CD14-positive monocyte (primary cell): Measurements from ENCODE around the gene MAST2. TPM values are rescaled to one million over a fixed set of nuclear protein-coding genes. Genes with fewer than 3 reads are reported as not detected.

Experiments
- DNase-seq, 3 donors: peaks; one replicate each; pipeline ENCODE4 v3.0.0-alpha.2; 2011 to 2022
- H2AFZ ChIP-seq: 2 replicates; pipeline ENCODE4 v1.6.0; 2012; ENCODE audit warnings: mild to moderate bottlenecking, low read depth, low read length, inconsistent platforms; ENCODE audit not compliant: insufficient read depth, poor library complexity, severe bottlenecking
- H3K27ac ChIP-seq, 2 donors: 1 replicate in 1 of 2; 2 replicates in 1 of 2; pipeline ENCODE4 v1.5.1; 2012 to 2013; ENCODE audit warnings: low read length in 2 of 2, control low read depth in 1 of 2, inconsistent platforms in 1 of 2, low read depth in 1 of 2, mild to moderate bottlenecking in 1 of 2
- H3K27me3 ChIP-seq, 2 donors: one replicate each; pipeline versions ENCODE4 v1.6.0 to v1.6.1; 2011 to 2013; ENCODE audit warnings: low read length in 2 of 2; ENCODE audit not compliant: control insufficient read depth in 2 of 2, insufficient read depth in 2 of 2
- H3K36me3 ChIP-seq, 2 donors: replicated peaks in 1 of 2; 1 replicate in 1 of 2; 2 replicates in 1 of 2; pipeline versions ENCODE4 v1.5.1 to v1.6.1; 2012 to 2013; ENCODE audit warnings: low read length in 2 of 2, control low read depth in 1 of 2, inconsistent platforms in 1 of 2, mild to moderate bottlenecking in 1 of 2; ENCODE audit not compliant: insufficient read depth in 2 of 2, control insufficient read depth in 1 of 2
- H3K4me1 ChIP-seq, 2 donors: 1 replicate in 1 of 2; 2 replicates in 1 of 2; pipeline versions ENCODE4 v1.5.1 to v1.6.1; 2012 to 2013; ENCODE audit warnings: low read length in 2 of 2, control low read depth in 1 of 2, inconsistent platforms in 1 of 2, mild to moderate bottlenecking in 1 of 2, moderate library complexity in 1 of 2; ENCODE audit not compliant: insufficient read depth in 2 of 2, control insufficient read depth in 1 of 2
- H3K4me2 ChIP-seq: replicated peaks from 2 replicates; pipeline ENCODE3; 2012; ENCODE audit warnings: low read length, moderate library complexity, mild to moderate bottlenecking; ENCODE audit not compliant: poor library complexity, severe bottlenecking; ENCODE audit errors: extremely low read depth
- H3K4me3 ChIP-seq, 3 experiments: fragments of 200-600 bp in 1 of 3; sonication (generic) in 1 of 3; replicated peaks in 1 of 3; 1 replicate in 2 of 3; 2 replicates in 1 of 3; pipeline ENCODE4 v1.5.1; 2011 to 2013; ENCODE audit warnings: low read length in 3 of 3, mild to moderate bottlenecking in 3 of 3, control low read depth in 2 of 3, low read depth in 2 of 3, inconsistent platforms in 1 of 3, moderate library complexity in 1 of 3
- H3K79me2 ChIP-seq: 2 replicates; pipeline ENCODE4 v1.6.0; 2012; ENCODE audit warnings: mild to moderate bottlenecking, control low read depth, inconsistent platforms, low read length, moderate library complexity; ENCODE audit not compliant: insufficient read depth
- H3K9ac ChIP-seq: 2 replicates; pipeline ENCODE4 v1.6.0; 2017; ENCODE audit warnings: low read length, mild to moderate bottlenecking; ENCODE audit not compliant: insufficient read depth, poor library complexity, severe bottlenecking
- H3K9me3 ChIP-seq, 2 donors: replicated peaks in 1 of 2; 1 replicate in 1 of 2; 2 replicates in 1 of 2; pipeline versions ENCODE4 v1.5.1 to v1.6.1; 2012 to 2013; ENCODE audit warnings: low read length in 2 of 2, control low read depth in 1 of 2; ENCODE audit not compliant: control insufficient read depth in 1 of 2, insufficient read depth in 1 of 2
- H4K20me1 ChIP-seq: 2 replicates; pipeline ENCODE4 v1.6.0; 2012; ENCODE audit warnings: mild to moderate bottlenecking, low read length, control low read depth, moderate library complexity; ENCODE audit not compliant: insufficient read depth
- H3K27ac Mint-ChIP-seq, 7 donors: one replicate each; pipeline ENCODE4 v1.8.0; 2020; ENCODE audit warnings: mild to moderate bottlenecking in 7 of 7, mixed read lengths in 7 of 7, moderate library complexity in 6 of 7, inconsistent platforms in 2 of 7
- H3K27me3 Mint-ChIP-seq, 3 donors: one replicate each; pipeline ENCODE4 v1.8.0; 2021 to 2022; ENCODE audit warnings: low read depth in 3 of 3, mild to moderate bottlenecking in 3 of 3, mixed read lengths in 3 of 3, moderate library complexity in 3 of 3, inconsistent platforms in 1 of 3
- H3K36me3 Mint-ChIP-seq, 2 donors: one replicate each; pipeline ENCODE4 v1.8.0; 2020; ENCODE audit warnings: mixed read lengths in 2 of 2, inconsistent platforms in 1 of 2, mild to moderate bottlenecking in 1 of 2
- H3K4me1 Mint-ChIP-seq: one replicate; pipeline ENCODE4 v1.8.0; 2020; ENCODE audit warnings: mild to moderate bottlenecking, mixed read lengths
- H3K4me3 Mint-ChIP-seq, 2 donors: one replicate each; pipeline ENCODE4 v1.8.0; 2020; ENCODE audit warnings: mild to moderate bottlenecking in 2 of 2, mixed read lengths in 2 of 2, moderate library complexity in 1 of 2
- H3K9me3 Mint-ChIP-seq, 7 donors: one replicate each; pipeline ENCODE4 v1.8.0; 2020 to 2022; ENCODE audit warnings: mixed read lengths in 7 of 7, mild to moderate bottlenecking in 6 of 7, moderate library complexity in 6 of 7, inconsistent platforms in 2 of 7
- CTCF ChIP-seq: fragments of 200-600 bp; IDR thresholded peaks from one replicate; pipeline ENCODE4 v1.8.0; 2022; ENCODE audit warnings: antibody characterized with exemption, mild to moderate bottlenecking
- WGBS: methylation state at CpG from one replicate; pipeline ENCODE4 v1.1.5; 2013; ENCODE audit warnings: missing lambda C conversion rate; ENCODE audit not compliant: insufficient coverage; 5-methylcytosine and 5-hydroxymethylcytosine counted together
- intact Hi-C, 2 donors: fragments of 100-400 bp; cut with micrococcal nuclease; formaldehyde crosslinking; loops; one replicate each; pipeline versions ENCODE4 v1.15.0 to v1.15.1; 2023
- polyA plus RNA-seq, 3 donors: library from polyadenylated mRNA; depleted of rRNA in 1 of 3; unstranded in 2 of 3; stranded (reverse) in 1 of 3; fragments of 300-500 nt in 2 of 3; fragments of >200 nt in 1 of 3; fragmentation: Illumina TruSeq in 2 of 3; gene quantifications; 1 replicate in 2 of 3; 2 replicates in 1 of 3; pipeline ENCODE4 v1.2.3, GENCODE V29; 2012 to 2021

Gene MAST2
- polyA plus RNA-seq, 3 donors, result 1.0 to 7.2 (median 2.5) TPM

GRCh38 chr1:45982359-45982758 lies 178.9 kb downstream of the MAST2 start:
- no CpG with 5 or more reads among the region's 2 CpGs for WGBS
- no peak overlapping the region for H3K4me2 ChIP-seq

DNA sequence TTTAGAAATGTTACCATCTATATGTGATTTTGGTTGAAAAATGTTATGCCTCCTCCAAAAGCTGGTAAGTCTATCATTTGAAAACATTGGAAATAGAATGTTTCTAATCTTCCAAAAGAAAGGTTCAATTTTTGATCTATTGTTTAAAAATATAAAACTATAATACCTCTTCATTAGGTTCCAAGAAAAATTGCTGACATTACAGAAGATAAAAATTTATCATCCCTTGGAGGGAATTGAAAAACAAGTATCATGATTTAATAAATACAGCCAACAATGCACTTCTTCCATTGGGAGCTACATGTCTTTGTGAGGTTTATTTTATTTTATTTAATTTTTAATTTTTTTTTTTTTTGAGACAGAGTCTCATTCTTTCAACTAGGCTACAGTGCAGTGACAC lies 180.6 kb downstream of the MAST2 start:
- intact Hi-C loops, result no loop called here
- H3K4me3 Mint-ChIP-seq, result no peak overlapping the region
- no peaks in the 10 kb centered on the region for H3K4me1 ChIP-seq
- peaks cover 0 to 13% of the 10 kb centered on the region in 2 donors for H3K9me3 ChIP-seq
- DNase-seq, result no peak
- H3K4me2 ChIP-seq, result no peak overlapping the region
- peaks cover 3 to 16% (median 7%) of the 10 kb centered on the region in 7 donors for H3K9me3 Mint-ChIP-seq
- no peaks in the 10 kb centered on the region for H3K27me3 ChIP-seq
- no peak overlapping the region for H3K27ac ChIP-seq
- H4K20me1 ChIP-seq, result no peaks in the 10 kb centered on the region
- no peaks in the 10 kb centered on the region for H3K36me3 ChIP-seq
- no peak for TF ChIP-seq CTCF
- H3K36me3 Mint-ChIP-seq, result peaks cover 4 to 15% of the 10 kb centered on the region in 2 donors
- no peak overlapping the region for H2AFZ ChIP-seq
- H3K27me3 Mint-ChIP-seq, result no peaks in the 10 kb centered on the region
- no peaks in the 10 kb centered on the region for H3K79me2 ChIP-seq
- no peak overlapping the region for H3K4me3 ChIP-seq
- H3K27ac Mint-ChIP-seq, result no peak overlapping the region
- H3K4me1 Mint-ChIP-seq, result no peaks in the 10 kb centered on the region
- no peak overlapping the region for H3K9ac ChIP-seq

More at GRCh38 chr1:45982359-45982758, 178.9 kb downstream of the MAST2 start:
- no peaks in the 10 kb centered on the region for H3K4me1 Mint-ChIP-seq
- H3K9ac ChIP-seq, result no peak overlapping the region
- no peaks in the 10 kb centered on the region for H4K20me1 ChIP-seq
- H3K36me3 ChIP-seq, result no peaks in the 10 kb centered on the region
- no peak overlapping the region for H2AFZ ChIP-seq
- peaks cover 4 to 15% of the 10 kb centered on the region in 2 donors for H3K36me3 Mint-ChIP-seq
- H3K27me3 ChIP-seq, result no peaks in the 10 kb centered on the region
- no peaks in the 10 kb centered on the region for H3K27me3 Mint-ChIP-seq
- no peaks in the 10 kb centered on the region for H3K4me1 ChIP-seq
- H3K4me3 Mint-ChIP-seq, result no peak overlapping the region
- peaks cover 3 to 16% (median 7%) of the 10 kb centered on the region in 7 donors for H3K9me3 Mint-ChIP-seq
- no peak for TF ChIP-seq CTCF
- no peak overlapping the region for H3K27ac ChIP-seq
- intact Hi-C loops, result no loop called here
- H3K27ac Mint-ChIP-seq, result no peak overlapping the region
- no peak overlapping the region for H3K4me3 ChIP-seq
- no peaks in the 10 kb centered on the region for H3K79me2 ChIP-seq
- DNase-seq, result no peak
- peaks cover 0 to 13% of the 10 kb centered on the region in 2 donors for H3K9me3 ChIP-seq
